ENCODE measurements around the gene FAM120A. TPM values are rescaled to one million over a fixed set of nuclear protein-coding genes. Genes with fewer than 3 reads are reported as not detected.

Gene FAM120A
- total and polyA plus RNA-seq, 2 of the 13 experiments (the other 11 are each of a cell fraction or from before 2014, with no cell fraction given) = 41.3 to 44.4 TPM

DNA sequence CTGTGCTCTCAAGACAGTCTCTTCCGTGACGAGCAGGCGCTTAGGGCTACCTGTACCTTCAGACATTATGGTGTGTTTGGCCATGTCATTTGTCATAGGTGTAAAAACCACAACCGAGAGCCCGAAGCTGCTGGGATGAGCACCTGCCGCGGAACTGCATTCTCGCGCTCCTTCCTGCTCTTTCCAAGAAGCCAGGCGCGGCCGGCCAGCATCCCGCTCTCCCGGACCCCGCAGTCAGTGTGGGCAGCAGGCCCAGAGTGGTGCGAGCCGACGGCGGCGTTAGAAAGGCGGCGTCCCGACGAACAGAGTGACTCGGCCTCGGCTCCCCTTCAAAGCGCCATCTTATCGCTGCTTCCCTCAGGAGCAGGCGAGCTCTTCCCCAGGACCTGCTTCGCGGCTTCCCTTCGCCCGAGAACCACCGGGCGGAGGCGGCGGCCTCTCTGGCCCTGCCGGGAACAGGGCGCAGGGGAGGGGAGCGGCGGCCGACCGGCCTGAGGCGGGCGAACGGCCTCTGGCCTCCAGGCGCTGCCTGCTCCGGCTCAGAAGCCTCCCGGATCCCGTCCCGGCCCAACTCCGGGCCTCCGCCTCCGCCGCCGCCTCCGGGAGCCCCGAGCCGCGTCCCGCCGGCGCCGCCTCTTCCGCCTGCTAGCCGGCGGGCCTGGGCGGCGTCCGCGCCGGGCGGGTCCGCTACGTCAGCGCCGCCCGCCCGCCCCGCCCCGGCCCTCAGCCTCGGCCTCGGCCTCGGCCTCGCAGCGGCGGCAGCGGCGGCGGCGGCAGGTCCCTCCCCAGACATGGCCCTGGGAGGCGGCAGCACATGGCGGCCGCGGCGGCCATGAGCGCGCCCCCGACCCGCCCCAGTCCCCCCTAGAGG is at the start of gene FAM120A (continued):
- TF ChIP-seq MZF1 (CRISPR knock-in tag; IDR thresholded peaks at IDR 0.05; ENCODE audit: borderline replicate concordance) (no peak), ELF1 (CRISPR knock-in tag; IDR thresholded peaks at IDR 0.05) (0 out of 2 replicates have a peak, but pooled peaks have one; percentile 25), ZNF782 (CRISPR knock-in tag; IDR thresholded peaks at IDR 0.05; ENCODE audit: borderline replicate concordance) (0 out of 2 replicates have a peak, but pooled peaks have one; percentile 23), ZNF510 (CRISPR knock-in tag; IDR thresholded peaks at IDR 0.05; ENCODE audit: low read depth) (0 out of 2 replicates have a peak, but pooled peaks have one; percentile 19), KDM5B (CRISPR knock-in tag; IDR thresholded peaks at IDR 0.05; ENCODE audit: borderline replicate concordance) (peak; percentile 85), XRCC5 (optimal IDR thresholded peaks at IDR 0.05; ENCODE audit: low read length) (no peak), ERF (CRISPR knock-in tag; IDR thresholded peaks at IDR 0.05) (peak; percentile 64; the same call in 1 of the 2 replicates), ZNF33B (CRISPR knock-in tag; IDR thresholded peaks at IDR 0.05) (0 out of 2 replicates have a peak, but pooled peaks have one; percentile 40), ZNF614 (CRISPR knock-in tag; IDR thresholded peaks at IDR 0.05; ENCODE audit: borderline replicate concordance) (no peak), ZNF235 (CRISPR knock-in tag; IDR thresholded peaks at IDR 0.05; ENCODE audit: borderline replicate concordance) (peak; percentile 83; the same call in 1 of the 2 replicates), ZC3H13 (CRISPR knock-in tag; IDR thresholded peaks at IDR 0.05) (peak; percentile 54; the same call in 1 of the 2 replicates), FOXM1 (CRISPR knock-in tag; IDR thresholded peaks at IDR 0.05) (no peak), SMYD3 (CRISPR knock-in tag; IDR thresholded peaks at IDR 0.05) (no peak), ZNF878 (CRISPR knock-in tag; IDR thresholded peaks at IDR 0.05) (no peak), RARG (CRISPR knock-in tag; IDR thresholded peaks at IDR 0.05; ENCODE audit: low read depth) (no peak), PHF21A (CRISPR knock-in tag; IDR thresholded peaks at IDR 0.05) (no peak)
- TF ChIP-seq, protein P1, sequence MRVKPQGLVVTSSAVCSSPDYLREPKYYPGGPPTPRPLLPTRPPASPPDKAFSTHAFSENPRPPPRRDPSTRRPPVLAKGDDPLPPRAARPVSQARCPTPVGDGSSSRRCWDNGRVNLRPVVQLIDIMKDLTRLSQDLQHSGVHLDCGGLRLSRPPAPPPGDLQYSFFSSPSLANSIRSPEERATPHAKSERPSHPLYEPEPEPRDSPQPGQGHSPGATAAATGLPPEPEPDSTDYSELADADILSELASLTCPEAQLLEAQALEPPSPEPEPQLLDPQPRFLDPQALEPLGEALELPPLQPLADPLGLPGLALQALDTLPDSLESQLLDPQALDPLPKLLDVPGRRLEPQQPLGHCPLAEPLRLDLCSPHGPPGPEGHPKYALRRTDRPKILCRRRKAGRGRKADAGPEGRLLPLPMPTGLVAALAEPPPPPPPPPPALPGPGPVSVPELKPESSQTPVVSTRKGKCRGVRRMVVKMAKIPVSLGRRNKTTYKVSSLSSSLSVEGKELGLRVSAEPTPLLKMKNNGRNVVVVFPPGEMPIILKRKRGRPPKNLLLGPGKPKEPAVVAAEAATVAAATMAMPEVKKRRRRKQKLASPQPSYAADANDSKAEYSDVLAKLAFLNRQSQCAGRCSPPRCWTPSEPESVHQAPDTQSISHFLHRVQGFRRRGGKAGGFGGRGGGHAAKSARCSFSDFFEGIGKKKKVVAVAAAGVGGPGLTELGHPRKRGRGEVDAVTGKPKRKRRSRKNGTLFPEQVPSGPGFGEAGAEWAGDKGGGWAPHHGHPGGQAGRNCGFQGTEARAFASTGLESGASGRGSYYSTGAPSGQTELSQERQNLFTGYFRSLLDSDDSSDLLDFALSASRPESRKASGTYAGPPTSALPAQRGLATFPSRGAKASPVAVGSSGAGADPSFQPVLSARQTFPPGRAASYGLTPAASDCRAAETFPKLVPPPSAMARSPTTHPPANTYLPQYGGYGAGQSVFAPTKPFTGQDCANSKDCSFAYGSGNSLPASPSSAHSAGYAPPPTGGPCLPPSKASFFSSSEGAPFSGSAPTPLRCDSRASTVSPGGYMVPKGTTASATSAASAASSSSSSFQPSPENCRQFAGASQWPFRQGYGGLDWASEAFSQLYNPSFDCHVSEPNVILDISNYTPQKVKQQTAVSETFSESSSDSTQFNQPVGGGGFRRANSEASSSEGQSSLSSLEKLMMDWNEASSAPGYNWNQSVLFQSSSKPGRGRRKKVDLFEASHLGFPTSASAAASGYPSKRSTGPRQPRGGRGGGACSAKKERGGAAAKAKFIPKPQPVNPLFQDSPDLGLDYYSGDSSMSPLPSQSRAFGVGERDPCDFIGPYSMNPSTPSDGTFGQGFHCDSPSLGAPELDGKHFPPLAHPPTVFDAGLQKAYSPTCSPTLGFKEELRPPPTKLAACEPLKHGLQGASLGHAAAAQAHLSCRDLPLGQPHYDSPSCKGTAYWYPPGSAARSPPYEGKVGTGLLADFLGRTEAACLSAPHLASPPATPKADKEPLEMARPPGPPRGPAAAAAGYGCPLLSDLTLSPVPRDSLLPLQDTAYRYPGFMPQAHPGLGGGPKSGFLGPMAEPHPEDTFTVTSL (CRISPR knock-in tag; IDR thresholded peaks at IDR 0.05; ENCODE audit: borderline replicate concordance) = 0 out of 2 replicates have a peak, but pooled peaks have one; percentile 18
- TF ChIP-seq, protein P2, sequence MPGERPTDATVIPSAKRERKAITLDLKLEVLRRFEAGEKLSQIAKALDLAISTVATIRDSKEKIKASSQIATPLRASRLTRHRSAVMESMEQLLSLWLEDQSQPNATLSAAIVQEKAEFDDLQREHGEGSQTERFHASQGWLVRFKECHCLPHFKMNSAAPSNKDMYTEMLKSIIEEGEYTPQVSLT (CRISPR knock-in tag; IDR thresholded peaks at IDR 0.05; ENCODE audit: borderline replicate concordance, low read depth) = no peak
- TF ChIP-seq, protein P3, sequence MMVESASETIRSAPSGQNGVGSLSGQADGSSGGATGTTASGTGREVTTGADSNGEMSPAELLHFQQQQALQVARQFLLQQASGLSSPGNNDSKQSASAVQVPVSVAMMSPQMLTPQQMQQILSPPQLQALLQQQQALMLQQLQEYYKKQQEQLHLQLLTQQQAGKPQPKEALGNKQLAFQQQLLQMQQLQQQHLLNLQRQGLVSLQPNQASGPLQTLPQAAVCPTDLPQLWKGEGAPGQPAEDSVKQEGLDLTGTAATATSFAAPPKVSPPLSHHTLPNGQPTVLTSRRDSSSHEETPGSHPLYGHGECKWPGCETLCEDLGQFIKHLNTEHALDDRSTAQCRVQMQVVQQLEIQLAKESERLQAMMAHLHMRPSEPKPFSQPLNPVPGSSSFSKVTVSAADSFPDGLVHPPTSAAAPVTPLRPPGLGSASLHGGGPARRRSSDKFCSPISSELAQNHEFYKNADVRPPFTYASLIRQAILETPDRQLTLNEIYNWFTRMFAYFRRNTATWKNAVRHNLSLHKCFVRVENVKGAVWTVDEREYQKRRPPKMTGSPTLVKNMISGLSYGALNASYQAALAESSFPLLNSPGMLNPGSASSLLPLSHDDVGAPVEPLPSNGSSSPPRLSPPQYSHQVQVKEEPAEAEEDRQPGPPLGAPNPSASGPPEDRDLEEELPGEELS (CRISPR knock-in tag; IDR thresholded peaks at IDR 0.05) = no peak
- TF ChIP-seq, protein P4, sequence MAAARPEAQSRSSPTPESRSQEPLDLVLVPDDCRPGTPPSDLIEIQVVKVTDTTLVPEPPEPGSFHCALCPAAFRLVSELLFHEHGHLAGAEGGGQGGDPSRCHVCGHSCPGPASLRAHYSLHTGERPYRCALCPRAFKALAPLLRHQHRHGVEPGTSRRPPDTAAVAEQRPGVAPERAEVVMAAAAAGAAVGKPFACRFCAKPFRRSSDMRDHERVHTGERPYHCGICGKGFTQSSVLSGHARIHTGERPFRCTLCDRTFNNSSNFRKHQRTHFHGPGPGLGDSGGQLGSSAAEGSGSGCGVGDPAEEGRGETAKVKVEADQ (CRISPR knock-in tag; IDR thresholded peaks at IDR 0.05; ENCODE audit: borderline replicate concordance) = peak; percentile 72; the same call in 1 of the 2 replicates

All from HepG2 (cell line).